Left forelimb (tissue), 1 donor: ENCODE measurements around the gene CAB39L.

Experiments
- DNase-seq: peaks from one replicate; pipeline ENCODE4 v3.0.0-alpha.2; 2018; ENCODE audit warnings: low spot score

CAB39L gene

GRCh38 chr13:49279112-49279511 is 164.8 kb downstream of the CAB39L start:
- no peak for DNase-seq

- no peak for DNase-seq
Observed at GRCh38 chr13:49278211-49278610, 165.7 kb downstream of the CAB39L start.

- DNase-seq, result no peak
Observed at GRCh38 chr13:49272296-49272695, 171.6 kb downstream of the CAB39L start.

GRCh38 chr13:49271264-49271663 is 172.6 kb downstream of the CAB39L start:
- no peak for DNase-seq

GRCh38 chr13:49265822-49266221 is 178.0 kb downstream of the CAB39L start:
- DNase-seq, result no peak

GRCh38 chr13:49262634-49263033 is 181.2 kb downstream of the CAB39L start:
- no peak for DNase-seq

- DNase-seq, result no peak
Observed at GRCh38 chr13:49259586-49259985, 184.3 kb downstream of the CAB39L start.
